ENCODE results near the gene BDP1.
A peak's percentile ranks its signal among the peaks of the same experiment; 100 is the strongest.

Gene BDP1

GRCh38 chr5:71461360-71461759 is 5.9 kb downstream of the BDP1 start:
- POLR2A ChIA-PET = no interaction called here
- CTCF ChIA-PET = interaction anchor here (1.0 to 2.5 kb wide), 2 partner anchors 14 to 296 kb away, joined by 3 to 12 read pairs; no protein-coding TSS in a partner anchor
- TF ChIP-seq CTCF (IDR thresholded peaks at IDR 0.05; ENCODE audit: insufficient read depth, low read length, missing control alignments) = no peak
- no peak overlapping the region for H3K4me3 ChIP-seq (ENCODE audit: low read depth, low read length)
- no peak for DNase-seq (ENCODE audit: low read depth, low spot score)

GRCh38 chr5:71471193-71471592 is 15.7 kb downstream of the BDP1 start:
- CTCF ChIA-PET = no interaction called here
- POLR2A ChIA-PET = interaction anchor here (0.6 kb wide), 1 partner anchor 53 kb away, joined by 4 read pairs; no protein-coding TSS in a partner anchor
- DNase-seq (ENCODE audit: low read depth, low spot score) = no peak
- TF ChIP-seq CTCF (IDR thresholded peaks at IDR 0.05; ENCODE audit: insufficient read depth, low read length, missing control alignments) = no peak
- no peak overlapping the region for H3K4me3 ChIP-seq (ENCODE audit: low read depth, low read length)

GRCh38 chr5:71475788-71476384 is 20.4 kb downstream of the BDP1 start:
- no peak for DNase-seq (ENCODE audit: low read depth, low spot score)
- CTCF ChIA-PET = interaction anchor here (0.8 to 3.5 kb wide), 16 partner anchors 10 to 833 kb away, joined by 3 to 42 read pairs (median 6); partner anchors contain the start of gene BDP1
- POLR2A ChIA-PET = no interaction called here
- peak; percentile 45 for TF ChIP-seq CTCF (IDR thresholded peaks at IDR 0.05; ENCODE audit: insufficient read depth, low read length, missing control alignments)
- no peak overlapping the region for H3K4me3 ChIP-seq (ENCODE audit: low read depth, low read length)

GRCh38 chr5:71481441-71481840 is 26.0 kb downstream of the BDP1 start:
- ChIA-PET CTCF (no interaction called here), POLR2A (no interaction called here)
- DNase-seq (ENCODE audit: low read depth, low spot score) = no peak
- no peak overlapping the region for H3K4me3 ChIP-seq (ENCODE audit: low read depth, low read length)
- TF ChIP-seq CTCF (IDR thresholded peaks at IDR 0.05; ENCODE audit: insufficient read depth, low read length, missing control alignments) = no peak

- no peak for TF ChIP-seq CTCF (IDR thresholded peaks at IDR 0.05; ENCODE audit: insufficient read depth, low read length, missing control alignments)
- H3K4me3 ChIP-seq (ENCODE audit: low read depth, low read length) = no peak overlapping the region
- DNase-seq (ENCODE audit: low read depth, low spot score) = no peak
- ChIA-PET CTCF (no interaction called here), POLR2A (no interaction called here)
These were observed 26.7 kb downstream of the BDP1 start for GRCh38 chr5:71482132-71482531.

- CTCF ChIA-PET = no interaction called here
- no peak overlapping the region for H3K4me3 ChIP-seq (ENCODE audit: low read depth, low read length)
- POLR2A ChIA-PET = no interaction called here
- TF ChIP-seq CTCF (IDR thresholded peaks at IDR 0.05; ENCODE audit: insufficient read depth, low read length, missing control alignments) = no peak
- DNase-seq (ENCODE audit: low read depth, low spot score) = peak; percentile 54
These were observed 27.9 kb downstream of the BDP1 start for GRCh38 chr5:71483355-71483754.

Data from AG04449 (cell line).